Stimulated activated naive B cell treated with anti-CD40 and anti-IgM and Interleukin-4, amounts not matched to agents 10 μg/mL and 1 μg/mL and 100 μg/mL, for 72 hours (primary cell): ENCODE results near the gene GPATCH1.
"Not testable (repeated sequence)": the region's sequence is repeated elsewhere in the genome, so short reads cannot be mapped to it uniquely, and the experiment has no call there.

Experiments
- ATAC-seq, 2 donors: fragments of 150-1000 bp; cut with Tn5 transposase; replicated peaks; 2 replicates each; pipeline ENCODE4 v1.10.0; 2021; ENCODE audit warnings: moderate library complexity in 1 of 2
- DNase-seq: peaks from one replicate; pipeline ENCODE4 v3.0.0; 2021
- H3K27ac Mint-ChIP-seq: one replicate; pipeline ENCODE4 v1.8.0; 2022; ENCODE audit warnings: mild to moderate bottlenecking, mixed read lengths
- H3K27me3 Mint-ChIP-seq, 2 donors: one replicate each; pipeline ENCODE4 v1.8.0; 2022; ENCODE audit warnings: mixed read lengths in 2 of 2
- H3K36me3 Mint-ChIP-seq, 2 donors: one replicate each; pipeline ENCODE4 v1.8.0; 2022; ENCODE audit warnings: mixed read lengths in 2 of 2, mild to moderate bottlenecking in 1 of 2
- H3K4me1 Mint-ChIP-seq, 2 donors: one replicate each; pipeline ENCODE4 v1.8.0; 2022; ENCODE audit warnings: mixed read lengths in 2 of 2, mild to moderate bottlenecking in 1 of 2
- H3K4me3 Mint-ChIP-seq, 2 donors: one replicate each; pipeline ENCODE4 v1.8.0; 2022; ENCODE audit warnings: mild to moderate bottlenecking in 2 of 2, mixed read lengths in 2 of 2, moderate library complexity in 1 of 2
- H3K9me3 Mint-ChIP-seq, 2 donors: one replicate each; pipeline ENCODE4 v1.8.0; 2022; ENCODE audit warnings: mixed read lengths in 2 of 2, mild to moderate bottlenecking in 1 of 2

The GPATCH1 gene

GRCh38 chr19:33150852-33151518 is 70.0 kb downstream of the GPATCH1 start:
- Mint-ChIP-seq H3K27ac (no peak overlapping the region), H3K4me1 (no peaks in the 10 kb centered on the region), H3K9me3 (no peaks in the 10 kb centered on the region), H3K4me3 (no peak overlapping the region), H3K36me3 (no peaks in the 10 kb centered on the region), H3K27me3 (peaks cover 6 to 8% of the 10 kb centered on the region in 2 donors)
- ATAC-seq, result no peak
- no peak for DNase-seq

GRCh38 chr19:33152176-33152575 is 71.2 kb downstream of the GPATCH1 start:
- H3K27me3 Mint-ChIP-seq, result peaks cover 4 to 6% of the 10 kb centered on the region in 2 donors
- H3K36me3 Mint-ChIP-seq, result no peaks in the 10 kb centered on the region
- ATAC-seq (no peak), DNase-seq (no peak)
- H3K4me1 Mint-ChIP-seq, result no peaks in the 10 kb centered on the region
- H3K9me3 Mint-ChIP-seq, result no peaks in the 10 kb centered on the region
- no peak overlapping the region for H3K4me3 Mint-ChIP-seq
- no peak overlapping the region for H3K27ac Mint-ChIP-seq

GRCh38 chr19:33152625-33153024 is 71.6 kb downstream of the GPATCH1 start:
- H3K27me3 Mint-ChIP-seq, ATAC-seq, H3K4me1 Mint-ChIP-seq, H3K27ac Mint-ChIP-seq, H3K9me3 Mint-ChIP-seq, DNase-seq, H3K4me3 Mint-ChIP-seq, H3K36me3 Mint-ChIP-seq: not testable (repeated sequence)

- H3K4me1 Mint-ChIP-seq, H3K27ac Mint-ChIP-seq, H3K36me3 Mint-ChIP-seq, H3K4me3 Mint-ChIP-seq, DNase-seq, H3K9me3 Mint-ChIP-seq, ATAC-seq, H3K27me3 Mint-ChIP-seq: not testable (repeated sequence)
Observed at GRCh38 chr19:33154313-33154712, 73.3 kb downstream of the GPATCH1 start.

GRCh38 chr19:33156334-33156733 is 75.4 kb downstream of the GPATCH1 start:
- H3K4me3 Mint-ChIP-seq, result no peak overlapping the region
- peaks cover 7 to 9% of the 10 kb centered on the region in 2 donors for H3K4me1 Mint-ChIP-seq
- H3K36me3 Mint-ChIP-seq, result peaks cover 0 to 4% of the 10 kb centered on the region in 2 donors
- H3K9me3 Mint-ChIP-seq, result no peaks in the 10 kb centered on the region
- H3K27me3 Mint-ChIP-seq, result peaks cover 4 to 6% of the 10 kb centered on the region in 2 donors
- no peak for ATAC-seq
- no peak overlapping the region for H3K27ac Mint-ChIP-seq
- no peak for DNase-seq

GRCh38 chr19:33157906-33158305 is 76.9 kb downstream of the GPATCH1 start:
- Mint-ChIP-seq H3K4me1 (peaks cover 7 to 9% of the 10 kb centered on the region in 2 donors), H3K36me3 (peaks cover 0 to 4% of the 10 kb centered on the region in 2 donors), H3K27ac (no peak overlapping the region), H3K27me3 (peaks cover 4 to 6% of the 10 kb centered on the region in 2 donors), H3K4me3 (no peak overlapping the region), H3K9me3 (no peaks in the 10 kb centered on the region)
- ATAC-seq (no peak), DNase-seq (no peak)

- Mint-ChIP-seq H3K4me3 (no peak overlapping the region), H3K27me3 (peaks cover 4 to 6% of the 10 kb centered on the region in 2 donors), H3K36me3 (peaks cover 0 to 4% of the 10 kb centered on the region in 2 donors), H3K27ac (no peak overlapping the region), H3K4me1 (peaks cover 7 to 9% of the 10 kb centered on the region in 2 donors), H3K9me3 (no peaks in the 10 kb centered on the region)
- DNase-seq (no peak), ATAC-seq (no peak)
Observed at GRCh38 chr19:33158365-33158764, 77.4 kb downstream of the GPATCH1 start.

GRCh38 chr19:33159149-33159548 is 78.2 kb downstream of the GPATCH1 start:
- H3K4me1 Mint-ChIP-seq, result peaks cover 7 to 9% of the 10 kb centered on the region in 2 donors

GRCh38 chr19:33159893-33160292 is 78.9 kb downstream of the GPATCH1 start:
- Mint-ChIP-seq H3K4me3 (no peak overlapping the region), H3K27me3 (no peaks in the 10 kb centered on the region), H3K27ac (no peak overlapping the region), H3K9me3 (no peaks in the 10 kb centered on the region), H3K4me1 (peaks cover 8 to 12% of the 10 kb centered on the region in 2 donors), H3K36me3 (peaks cover 2 to 4% of the 10 kb centered on the region in 2 donors)
- no peak for DNase-seq
- no peak for ATAC-seq

More at GRCh38 chr19:33159149-33159548, 78.2 kb downstream of the GPATCH1 start:
- H3K27me3 Mint-ChIP-seq, result peaks cover 4% of the 10 kb centered on the region in 2 donors
- no peak overlapping the region for H3K4me3 Mint-ChIP-seq
- DNase-seq (no peak), ATAC-seq (no peak)
- H3K36me3 Mint-ChIP-seq, result peaks cover 0 to 4% of the 10 kb centered on the region in 2 donors
- H3K27ac Mint-ChIP-seq, result no peak overlapping the region
- no peaks in the 10 kb centered on the region for H3K9me3 Mint-ChIP-seq

GRCh38 chr19:33161201-33161600 is 80.2 kb downstream of the GPATCH1 start:
- no peak for ATAC-seq
- Mint-ChIP-seq H3K4me1 (peaks cover 9 to 13% of the 10 kb centered on the region in 2 donors), H3K4me3 (no peak overlapping the region), H3K27ac (no peak overlapping the region), H3K9me3 (no peaks in the 10 kb centered on the region), H3K36me3 (peaks cover 4% of the 10 kb centered on the region in 2 donors), H3K27me3 (no peaks in the 10 kb centered on the region)
- no peak for DNase-seq

GRCh38 chr19:33163481-33163880 is 82.5 kb downstream of the GPATCH1 start:
- Mint-ChIP-seq H3K27ac (no peak overlapping the region), H3K4me1 (peaks cover 9 to 13% of the 10 kb centered on the region in 2 donors), H3K4me3 (no peak overlapping the region), H3K27me3 (no peaks in the 10 kb centered on the region), H3K9me3 (peaks cover 5 to 7% of the 10 kb centered on the region in 2 donors), H3K36me3 (peaks cover 12 to 14% of the 10 kb centered on the region in 2 donors)
- DNase-seq (no peak), ATAC-seq (no peak)

GRCh38 chr19:33166037-33166436 is 85.1 kb downstream of the GPATCH1 start:
- Mint-ChIP-seq H3K36me3 (peaks cover 19% of the 10 kb centered on the region in 2 donors), H3K9me3 (peaks cover 9 to 11% of the 10 kb centered on the region in 2 donors), H3K4me1 (peaks cover 6 to 10% of the 10 kb centered on the region in 2 donors)
- H3K27ac Mint-ChIP-seq, H3K27me3 Mint-ChIP-seq, DNase-seq, ATAC-seq, H3K4me3 Mint-ChIP-seq: not testable (repeated sequence)

GRCh38 chr19:33167438-33167837 is 86.5 kb downstream of the GPATCH1 start:
- Mint-ChIP-seq H3K9me3 (peaks cover 9 to 11% of the 10 kb centered on the region in 2 donors), H3K4me3 (no peak overlapping the region), H3K27me3 (no peaks in the 10 kb centered on the region), H3K27ac (no peak overlapping the region), H3K4me1 (peaks cover 7 to 13% of the 10 kb centered on the region in 2 donors), H3K36me3 (peaks cover 20 to 21% of the 10 kb centered on the region in 2 donors)
- ATAC-seq (no peak), DNase-seq (no peak)

GRCh38 chr19:33168528-33168927 is 87.5 kb downstream of the GPATCH1 start:
- peaks cover 8 to 24% of the 10 kb centered on the region in 2 donors for H3K4me1 Mint-ChIP-seq
- H3K9me3 Mint-ChIP-seq, result peaks cover 9 to 11% of the 10 kb centered on the region in 2 donors
- no peak overlapping the region for H3K4me3 Mint-ChIP-seq
- H3K36me3 Mint-ChIP-seq, result peaks cover 22 to 24% of the 10 kb centered on the region in 2 donors
- H3K27ac Mint-ChIP-seq, result no peak overlapping the region
- no peak for DNase-seq
- ATAC-seq, result no peak
- H3K27me3 Mint-ChIP-seq, result no peaks in the 10 kb centered on the region

GRCh38 chr19:33171222-33171795 is 90.3 kb downstream of the GPATCH1 start:
- Mint-ChIP-seq H3K4me3 (no peak overlapping the region), H3K4me1 (peaks cover 21 to 46% of the 10 kb centered on the region in 2 donors), H3K27me3 (no peaks in the 10 kb centered on the region), H3K27ac (no peak overlapping the region), H3K9me3 (peaks cover 9 to 11% of the 10 kb centered on the region in 2 donors), H3K36me3 (peaks cover 18 to 24% of the 10 kb centered on the region in 2 donors)
- DNase-seq (no peak), ATAC-seq (no peak)
